ENCODE results near the gene GPR18.

DNA sequence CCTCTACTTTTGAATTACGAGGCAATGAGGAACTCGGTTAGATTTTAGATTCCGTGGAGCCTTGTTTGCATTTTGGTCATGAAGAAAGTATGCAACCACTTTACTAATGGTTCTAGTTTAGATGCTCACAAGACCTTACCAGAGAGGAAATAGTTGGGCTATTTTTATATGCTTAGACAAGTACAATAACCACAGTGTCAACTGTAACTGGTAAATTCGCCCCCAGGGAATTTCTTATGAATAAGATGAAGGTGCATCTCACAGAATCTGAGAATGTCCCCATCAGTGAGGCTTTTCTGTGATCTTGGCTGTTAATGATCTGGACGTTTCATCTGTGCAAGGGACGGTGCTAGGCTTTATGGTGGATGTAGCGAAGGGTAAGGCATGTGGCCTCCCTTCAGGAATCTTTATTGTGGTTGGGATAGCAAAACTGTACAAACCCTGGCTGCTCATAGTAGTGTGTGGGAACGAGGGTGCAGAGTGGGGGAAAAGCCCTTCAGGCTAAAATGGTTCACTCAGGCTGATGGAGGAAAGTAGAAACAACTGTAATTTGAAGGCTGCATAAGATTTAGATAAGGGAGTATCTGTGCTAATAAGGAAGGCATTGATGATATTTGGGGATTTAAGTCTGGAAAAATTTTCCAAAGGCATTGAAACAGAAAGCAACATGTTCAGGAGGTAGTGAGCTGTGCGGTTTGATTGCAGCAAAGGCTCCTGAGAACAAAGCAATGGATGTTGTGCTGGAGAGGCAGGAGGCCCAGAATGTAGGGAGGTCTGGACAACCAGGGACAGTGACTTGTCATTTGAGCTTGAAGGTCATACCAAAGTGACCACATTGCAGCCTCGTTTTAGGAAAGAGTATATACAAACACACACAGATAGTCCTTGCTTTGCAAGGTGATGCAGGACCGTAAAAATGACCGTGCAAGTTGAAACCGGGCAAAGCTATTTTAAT, 29.2 kb downstream of the GPR18 start:
- TF ChIP-seq CTCF (IDR thresholded peaks at IDR 0.05; ENCODE audit: insufficient read depth, low read depth, low read length) (no peak), EZH2 (IDR thresholded peaks at IDR 0.05; ENCODE audit: insufficient read depth, low read length) (no peak)

All from astrocyte (in vitro differentiated cells and primary cell).